T-helper 1 cell treated with Interleukin-12 subunit alpha and Interleukin-12 subunit beta and Interleukin-4 antibody, amounts not matched to agents 30 ng/mL and 1 ng/mL, for 36 hours (primary cell): Measurements from ENCODE around the gene IFNG-AS1. TPM values are rescaled to one million over a fixed set of nuclear protein-coding genes. Genes with fewer than 3 reads are reported as not detected.

Experiments
- intact Hi-C: fragments of 100-400 bp; cut with micrococcal nuclease; formaldehyde crosslinking; loops from one replicate; pipeline ENCODE4 v1.15.1; 2024
- total RNA-seq: library from RNA; stranded (reverse); gene quantifications from 2 replicates; pipeline ENCODE4 v1.2.3, GENCODE V29; 2022

The IFNG-AS1 gene
- 3.6 and 3.8 TPM in 2 replicates for total RNA-seq

DNA sequence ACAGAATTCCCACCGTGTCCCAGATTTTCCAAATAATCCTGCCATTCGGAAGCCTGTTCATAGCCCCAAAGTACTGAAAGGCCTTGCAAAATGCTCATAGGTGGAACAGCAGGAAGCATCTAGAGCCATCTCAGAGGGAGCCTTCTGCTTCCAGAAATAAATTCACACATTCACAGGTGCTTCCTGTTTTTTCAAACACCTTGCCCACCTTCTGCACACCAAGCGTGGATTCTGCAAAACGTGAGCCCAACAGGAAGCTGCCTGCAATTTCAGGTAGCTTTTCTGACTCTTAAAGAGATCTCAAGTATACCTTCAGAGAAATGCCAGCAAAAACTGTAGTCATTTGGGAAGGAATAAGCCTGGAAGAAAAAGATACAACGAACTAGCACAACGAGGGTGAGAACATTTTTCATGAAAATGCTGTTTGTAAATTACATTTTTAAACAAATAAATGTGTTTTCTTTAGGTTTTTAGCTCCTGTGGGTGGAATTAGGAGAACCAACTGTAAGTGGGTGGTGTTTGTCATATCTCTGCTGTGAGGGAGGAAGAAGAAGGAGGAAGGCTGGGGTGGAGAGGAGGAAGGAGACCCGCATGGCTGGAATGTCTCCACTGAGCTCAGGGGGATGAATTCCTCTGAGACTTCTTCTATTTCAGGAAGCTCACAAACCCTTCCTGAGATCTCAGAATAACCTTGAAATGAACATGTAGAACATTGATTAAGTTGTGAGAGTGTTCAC lies at the start of gene IFNG-AS1:
TSS of gene IFNG-AS1 (plus strand) at position 264 of the 737 bp plus-strand sequence.
- intact Hi-C loops, result no loop called here

GRCh38 chr12:67939611-67940010 lies 49.6 kb upstream of the IFNG-AS1 start:
- intact Hi-C loops, result loop anchor here (5.0 kb wide), 3 partner anchors 242 to 912 kb away; no protein-coding TSS in a partner anchor

DNA sequence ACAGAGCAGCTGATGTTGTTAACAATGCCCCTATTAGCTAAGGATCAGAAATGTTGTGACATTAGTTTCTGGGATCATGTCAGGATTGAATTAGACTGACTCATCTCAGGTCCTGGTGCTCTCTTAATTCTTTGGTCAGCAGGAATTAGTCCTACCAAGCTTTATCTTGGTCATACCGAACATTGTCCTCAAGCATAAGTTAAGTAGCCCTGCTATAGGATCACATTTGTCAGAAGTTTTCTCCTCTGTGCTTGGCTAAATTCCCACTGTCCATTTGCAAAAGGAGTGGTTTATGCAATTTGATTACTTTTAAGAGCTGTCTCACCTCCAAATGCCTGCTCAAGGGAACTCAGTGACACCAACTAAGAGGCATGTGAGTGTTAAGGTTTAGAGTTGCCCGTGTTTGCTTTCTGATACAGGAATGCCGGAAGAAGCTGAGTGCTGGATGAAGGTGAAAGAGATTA lies 48.4 kb upstream of the IFNG-AS1 start:
- intact Hi-C loops, result loop anchor here (5.0 kb wide), 3 partner anchors 244 to 914 kb away; no protein-coding TSS in a partner anchor

GRCh38 chr12:67942724-67943123 lies 46.5 kb upstream of the IFNG-AS1 start:
- intact Hi-C loops, result loop anchor here (1.0 to 5.0 kb wide), 7 partner anchors 245 to 915 kb away; no protein-coding TSS in a partner anchor

DNA sequence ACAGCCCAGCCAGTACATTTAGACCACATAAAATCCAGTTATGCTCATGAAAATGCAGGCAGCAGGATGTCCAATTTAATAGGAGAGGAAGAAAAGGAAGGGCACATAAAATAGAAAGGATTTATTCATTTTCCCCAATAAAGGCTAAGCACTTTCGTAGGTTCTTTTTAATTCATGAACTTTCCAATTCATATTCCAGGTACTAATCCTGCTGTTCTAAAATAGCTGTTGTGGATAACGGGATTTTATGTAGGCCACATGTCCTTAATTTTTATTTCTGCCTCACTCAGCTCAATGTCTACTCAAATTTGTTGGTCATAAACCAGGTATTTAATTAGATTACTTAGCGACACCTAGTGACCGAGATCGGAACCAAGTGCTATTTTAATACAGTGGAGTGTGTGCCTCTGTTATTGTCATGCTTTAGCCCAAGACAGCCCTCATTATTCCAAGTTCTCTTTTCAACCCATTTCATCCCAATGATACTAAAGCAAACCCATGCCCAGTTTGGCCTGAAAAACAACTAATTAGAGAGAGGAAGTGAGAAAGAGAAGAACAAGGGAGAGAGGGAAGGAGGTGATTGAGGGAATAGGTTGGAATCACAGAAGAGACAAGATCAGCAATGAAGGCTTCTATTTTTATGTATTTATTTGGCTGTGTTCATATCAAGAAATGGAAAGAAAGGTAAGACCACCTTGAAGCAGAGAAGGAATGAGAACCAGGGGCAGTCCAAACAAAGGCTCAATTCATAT lies 45.9 kb upstream of the IFNG-AS1 start:
- intact Hi-C loops, result loop anchor here (1.0 to 5.0 kb wide), 7 partner anchors 246 to 916 kb away; no protein-coding TSS in a partner anchor

DNA sequence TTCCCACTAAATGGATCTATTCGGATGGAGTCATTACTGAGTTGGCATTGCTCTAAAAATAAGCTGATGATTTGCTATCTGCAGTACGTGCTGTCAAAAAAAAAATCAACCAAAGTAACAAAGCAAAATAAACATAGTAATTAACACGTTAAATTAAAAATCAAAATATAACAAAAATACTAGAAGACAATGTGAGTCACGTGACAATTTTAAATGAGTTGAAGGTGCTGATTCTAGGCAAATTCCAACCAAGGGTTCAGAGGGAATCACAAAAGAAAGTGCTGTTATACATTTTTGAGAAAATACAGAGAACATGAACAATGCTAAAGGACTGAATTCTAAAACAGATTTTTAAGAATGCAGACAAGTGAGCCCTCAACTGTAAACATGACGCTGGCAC lies 45.2 kb upstream of the IFNG-AS1 start:
- intact Hi-C loops, result loop anchor here (5.0 kb wide), 3 partner anchors 247 to 917 kb away; no protein-coding TSS in a partner anchor

DNA sequence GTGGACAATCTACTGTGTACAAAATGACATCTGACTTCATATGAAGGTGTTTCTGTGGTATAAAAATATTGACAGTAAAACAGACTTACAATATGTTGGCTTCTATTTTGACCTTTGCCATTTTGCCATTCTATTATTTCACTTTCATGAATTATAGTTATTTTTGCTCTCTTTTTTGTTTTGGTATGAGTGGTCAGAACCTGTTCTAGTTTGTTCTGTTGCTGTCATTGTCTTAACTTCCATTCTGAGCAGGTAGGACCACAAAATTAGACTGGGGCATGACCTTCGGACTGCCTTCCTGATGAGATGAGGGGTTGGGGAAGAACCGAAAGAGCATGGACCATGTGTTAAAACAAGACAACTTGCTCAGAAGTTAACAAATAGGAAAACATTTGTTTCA lies 36.5 kb upstream of the IFNG-AS1 start:
- intact Hi-C loops, result no loop called here

DNA sequence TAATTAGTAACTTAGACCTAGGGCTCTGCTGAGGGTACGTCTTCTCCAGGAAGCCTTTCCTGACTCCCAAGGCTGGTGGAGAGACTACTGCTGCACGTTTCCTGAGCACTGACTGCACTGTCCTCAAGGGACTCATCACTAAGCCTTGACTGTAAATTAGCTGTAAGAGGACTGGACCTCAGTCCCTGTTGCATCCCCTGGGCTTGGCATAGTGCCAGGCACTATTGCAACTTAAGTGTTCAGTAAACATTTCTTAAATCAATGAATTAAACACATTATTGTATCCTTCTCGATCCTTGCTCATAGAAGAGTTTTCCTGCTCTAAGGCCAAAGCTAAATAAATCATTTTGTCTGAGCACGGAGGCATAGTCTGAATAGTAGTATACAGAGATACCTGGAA lies 31.9 kb upstream of the IFNG-AS1 start:
- intact Hi-C loops, result no loop called here

GRCh38 chr12:67958187-67958586 lies 31.1 kb upstream of the IFNG-AS1 start:
- intact Hi-C loops, result no loop called here

- intact Hi-C loops, result no loop called here
These were observed 24.8 kb upstream of the IFNG-AS1 start for GRCh38 chr12:67964456-67964855.

- intact Hi-C loops, result no loop called here
These were observed 22.7 kb upstream of the IFNG-AS1 start for GRCh38 chr12:67966560-67966959.

DNA sequence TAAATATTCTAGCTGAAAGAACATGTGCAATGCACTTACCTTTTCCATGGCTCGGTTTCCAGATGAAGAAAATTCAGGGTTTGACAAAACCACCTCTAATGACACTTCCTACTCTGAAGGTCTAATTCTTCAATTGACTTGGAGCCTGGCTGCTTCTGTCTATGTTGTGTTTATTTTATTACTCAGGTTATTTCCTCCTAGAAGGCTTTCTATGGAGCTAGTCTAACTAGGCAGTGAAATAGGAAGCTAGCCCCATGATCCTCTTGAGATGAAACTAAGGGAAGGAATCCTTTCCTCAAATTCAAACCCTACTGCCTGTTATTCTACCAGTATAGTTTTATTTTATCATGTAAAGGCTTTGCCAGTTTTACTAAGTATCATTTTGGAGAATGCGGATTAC lies 20.9 kb upstream of the IFNG-AS1 start:
- intact Hi-C loops, result no loop called here

- intact Hi-C loops, result no loop called here
These were observed 20.5 kb upstream of the IFNG-AS1 start for GRCh38 chr12:67968725-67969124.

DNA sequence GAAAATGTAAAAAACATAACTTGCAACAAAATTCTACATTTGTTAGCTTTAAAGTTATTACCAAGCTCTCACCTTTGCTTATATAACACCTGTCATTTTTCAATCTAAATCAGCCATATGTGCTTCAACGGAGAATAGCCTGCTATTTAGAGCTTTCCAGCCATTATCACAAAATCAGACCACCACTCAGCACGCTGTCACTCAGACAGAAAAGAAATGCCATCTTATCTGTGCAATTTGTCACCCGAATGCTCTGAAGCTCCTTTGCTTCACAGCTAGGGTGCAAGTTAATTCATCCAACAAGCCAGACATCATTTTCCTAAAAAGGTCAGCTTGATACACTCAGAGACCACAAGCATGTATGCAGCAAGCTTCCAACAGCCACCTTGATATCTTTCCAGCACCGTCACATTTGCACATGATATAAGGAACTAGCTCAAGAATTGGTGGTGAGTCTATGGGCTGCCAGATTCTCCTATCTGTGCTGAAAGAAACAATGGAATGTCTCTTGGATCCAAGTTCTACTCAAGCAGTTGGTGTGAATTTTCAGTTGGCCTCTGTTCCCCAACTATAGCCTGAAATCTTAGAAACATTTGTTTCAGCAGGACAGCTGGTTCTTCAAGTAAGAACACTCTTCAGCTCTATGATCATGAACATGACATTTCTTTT lies 20.0 kb upstream of the IFNG-AS1 start:
- intact Hi-C loops, result no loop called here

DNA sequence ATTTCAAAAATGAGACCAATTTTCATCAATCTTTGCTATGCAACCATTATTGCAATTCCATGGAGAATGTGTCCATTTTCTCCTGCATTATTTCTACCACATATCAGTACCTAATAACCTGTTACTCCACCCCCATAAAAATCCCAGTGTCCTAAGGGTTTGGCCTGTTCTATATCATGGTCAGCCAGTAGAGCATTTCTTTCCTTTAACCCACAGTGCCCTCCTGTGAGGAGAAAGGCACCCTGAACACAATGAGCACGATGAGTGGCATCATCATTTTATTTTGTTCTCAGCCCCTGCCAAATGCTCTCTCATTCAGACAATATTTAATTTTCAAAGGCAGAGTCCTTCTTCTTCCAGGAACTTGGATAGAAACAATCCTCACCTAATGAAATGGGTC lies 11.6 kb upstream of the IFNG-AS1 start:
- intact Hi-C loops, result no loop called here

DNA sequence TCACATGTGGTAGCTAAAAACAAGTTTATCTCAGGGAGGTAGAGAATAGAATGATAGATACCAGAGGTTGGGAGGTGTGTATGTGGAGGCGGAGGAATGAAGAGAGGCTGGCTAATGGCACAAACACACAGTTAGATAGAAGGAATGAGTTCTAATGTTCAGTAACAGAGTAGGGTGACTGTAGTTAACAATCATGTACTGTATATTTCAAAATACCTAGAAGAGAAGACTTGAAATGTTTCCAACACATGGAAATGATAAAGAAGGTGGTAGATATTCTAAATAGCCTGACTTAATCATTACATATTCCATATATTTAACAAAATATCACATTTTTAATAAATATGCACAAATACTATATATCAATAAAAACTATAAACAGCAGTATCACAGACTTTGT lies 8.9 kb upstream of the IFNG-AS1 start:
- intact Hi-C loops, result no loop called here

- intact Hi-C loops, result no loop called here
These were observed 7.7 kb upstream of the IFNG-AS1 start for GRCh38 chr12:67981287-67982162.

- intact Hi-C loops, result no loop called here
These were observed 7.1 kb upstream of the IFNG-AS1 start for GRCh38 chr12:67982164-67982563.

- intact Hi-C loops, result no loop called here
These were observed 2.6 kb upstream of the IFNG-AS1 start for GRCh38 chr12:67986632-67987031.

GRCh38 chr12:67988601-67989021 lies 636 bp upstream of the IFNG-AS1 start:
- intact Hi-C loops, result no loop called here

DNA sequence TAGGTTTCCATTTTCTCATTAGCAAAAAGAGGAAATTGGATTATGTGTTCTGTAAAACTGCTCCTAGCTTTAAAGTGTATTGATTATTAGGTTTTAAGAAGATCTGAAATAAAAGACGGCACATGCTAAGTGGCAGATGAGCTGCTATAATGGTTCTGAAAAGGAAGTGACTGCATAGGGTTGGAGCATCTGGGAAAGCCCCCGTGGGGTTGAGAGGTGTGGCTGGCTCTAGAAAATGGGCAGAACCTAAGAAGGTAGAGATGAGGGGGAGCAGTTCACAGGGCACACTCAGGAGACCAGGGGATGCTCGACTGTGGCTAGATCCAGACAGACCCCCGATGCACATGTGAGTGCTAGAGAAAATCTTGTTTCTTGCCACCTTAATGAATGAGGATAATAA lies 1.9 kb downstream of the IFNG-AS1 start:
- intact Hi-C loops, result loop anchor here (2.0 to 5.0 kb wide), 5 partner anchors 126 to 722 kb away; partner anchors contain the start of gene CAND1
